GM21576 (cell line): ENCODE data around the gene XYLT1.

Experiments used
- ATAC-seq: cut with Tn5 transposase; IDR thresholded peaks from one replicate; pipeline ENCODE4 v1.9.1; 2021; ENCODE audit warnings: mild to moderate bottlenecking, moderate library complexity; ENCODE audit not compliant: unreplicated experiment

Gene XYLT1

GRCh38 chr16:17212606-17213005 is 258.2 kb downstream of the XYLT1 start:
- no peak for ATAC-seq

GRCh38 chr16:17211797-17212196 is 259.0 kb downstream of the XYLT1 start:
- no peak for ATAC-seq

DNA sequence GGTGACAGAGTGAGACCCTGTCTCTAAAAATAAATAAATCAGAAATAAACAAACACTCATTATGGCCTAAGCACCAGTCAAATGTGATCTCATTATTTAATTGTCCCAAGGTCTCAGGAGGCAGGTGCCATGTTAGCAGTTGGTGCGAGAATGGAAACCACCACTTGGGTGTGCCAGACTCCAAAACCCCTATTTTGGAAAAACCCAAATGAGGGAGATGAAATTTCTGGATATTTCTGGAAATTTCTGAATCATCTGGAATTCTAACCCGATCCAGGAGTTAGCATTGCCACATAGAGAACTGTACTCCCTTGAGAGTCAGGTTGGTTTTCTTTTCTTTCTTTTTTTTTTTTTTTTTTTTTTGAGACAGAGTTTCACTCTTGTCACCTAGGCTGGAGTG is 264.0 kb downstream of the XYLT1 start:
- ATAC-seq: no peak

GRCh38 chr16:17205279-17206211 is 265.2 kb downstream of the XYLT1 start:
- no peak for ATAC-seq

DNA sequence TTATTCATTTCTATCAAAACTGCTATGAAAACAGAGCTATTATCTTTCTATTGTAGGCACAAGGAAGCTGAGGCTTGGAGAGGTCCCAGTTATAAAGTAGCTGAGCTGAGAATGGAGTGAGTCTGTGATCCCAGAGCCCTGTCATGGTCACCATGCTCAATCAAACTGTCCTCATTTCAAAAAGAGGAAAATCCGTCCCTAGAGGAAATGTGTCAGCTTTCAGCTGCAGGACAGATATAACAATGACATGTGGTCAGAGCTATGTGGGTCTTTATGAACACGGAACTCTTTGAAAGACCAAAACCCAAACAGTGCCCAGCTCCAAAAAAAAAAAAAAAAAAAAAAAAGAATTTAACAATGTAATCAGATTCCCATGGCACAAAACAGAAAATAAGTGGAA is 266.1 kb downstream of the XYLT1 start:
- ATAC-seq: no peak

DNA sequence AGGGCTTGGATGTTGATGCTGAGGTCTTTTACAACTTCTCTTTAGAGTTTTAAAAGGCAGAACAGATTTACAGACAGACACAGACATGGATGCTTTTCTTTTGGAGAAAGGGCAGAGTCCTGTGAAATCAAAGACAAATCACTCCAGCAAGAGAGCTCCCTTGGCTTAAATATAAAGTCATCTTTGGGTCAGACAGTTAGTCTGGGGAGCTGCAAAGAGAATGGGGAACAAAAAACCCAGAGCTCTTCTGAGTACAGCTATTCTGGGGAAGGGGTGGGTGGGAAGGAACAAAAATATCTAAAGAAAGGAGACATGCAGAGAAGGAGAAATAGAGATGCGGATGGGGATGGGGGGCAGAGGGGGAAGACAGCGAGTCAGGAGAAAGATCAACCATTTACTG is 266.6 kb downstream of the XYLT1 start:
- ATAC-seq: no peak

- no peak for ATAC-seq
These were observed 267.3 kb downstream of the XYLT1 start for GRCh38 chr16:17203424-17203823.

DNA sequence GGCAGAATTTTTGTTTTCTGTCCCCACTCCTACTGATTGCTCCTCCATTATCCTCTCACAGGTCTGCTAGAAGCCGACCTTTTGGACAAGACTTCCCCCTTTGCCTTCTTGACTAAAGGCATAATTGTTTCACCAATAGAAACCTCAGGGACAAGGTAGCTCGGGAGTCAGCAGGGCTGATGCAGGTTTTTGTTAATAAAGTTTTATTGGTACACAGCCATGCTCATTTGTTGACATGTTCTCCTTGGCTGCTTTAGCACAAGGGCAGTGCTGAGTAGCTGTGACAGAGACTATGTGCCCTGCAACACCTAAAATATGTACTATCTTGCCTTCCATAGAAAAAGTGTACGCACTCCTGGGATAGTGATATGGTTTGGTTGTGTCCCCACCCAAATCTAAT is 271.6 kb downstream of the XYLT1 start:
- no peak for ATAC-seq

DNA sequence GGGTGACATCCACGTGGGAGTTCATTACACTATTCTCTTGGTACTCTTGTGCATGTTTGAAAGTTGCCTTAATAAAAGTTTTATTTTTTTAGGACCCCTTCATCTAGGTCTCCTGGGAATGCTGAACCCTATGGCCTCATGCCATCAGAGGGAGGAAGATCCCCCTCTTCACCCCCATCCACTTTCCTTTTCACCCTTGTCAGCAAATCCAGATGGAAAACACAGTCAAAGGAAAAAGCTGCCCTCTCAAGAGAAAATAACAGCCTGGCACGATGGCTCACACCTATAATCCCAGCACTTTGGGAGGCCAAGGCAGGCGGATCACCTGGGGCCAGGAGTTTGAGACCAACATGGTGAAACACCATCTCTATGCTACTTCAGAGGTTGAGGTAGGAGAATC is 274.2 kb downstream of the XYLT1 start:
- no peak for ATAC-seq

DNA sequence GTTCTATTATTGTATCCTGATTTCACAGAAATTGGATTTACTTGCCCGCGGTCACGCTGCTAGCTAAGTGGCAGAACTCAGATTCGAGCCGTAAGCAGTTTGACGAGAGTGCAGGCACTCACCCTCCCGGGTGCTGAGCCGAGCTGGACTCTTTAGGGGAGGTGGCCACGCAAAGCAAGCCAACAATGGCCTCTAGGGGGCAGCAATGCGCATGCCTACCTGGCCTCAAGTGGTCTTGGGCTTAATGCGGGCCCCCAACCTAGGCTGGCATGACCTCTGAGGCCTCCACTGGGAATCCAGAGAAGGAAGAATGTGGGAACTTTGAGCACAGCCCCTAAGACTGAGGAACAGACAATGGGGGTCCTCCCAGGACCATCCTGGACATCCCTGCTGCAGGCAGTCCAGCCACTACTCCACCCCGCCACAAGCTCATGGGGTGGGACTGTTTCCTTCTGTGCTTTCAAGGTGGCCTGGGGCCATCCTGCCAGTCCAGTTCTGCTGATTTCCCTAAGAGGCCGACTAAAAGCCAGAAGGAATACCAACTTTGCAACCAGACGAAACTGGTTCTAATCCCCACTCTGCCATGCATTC is 276.5 kb downstream of the XYLT1 start:
- ATAC-seq: no peak

DNA sequence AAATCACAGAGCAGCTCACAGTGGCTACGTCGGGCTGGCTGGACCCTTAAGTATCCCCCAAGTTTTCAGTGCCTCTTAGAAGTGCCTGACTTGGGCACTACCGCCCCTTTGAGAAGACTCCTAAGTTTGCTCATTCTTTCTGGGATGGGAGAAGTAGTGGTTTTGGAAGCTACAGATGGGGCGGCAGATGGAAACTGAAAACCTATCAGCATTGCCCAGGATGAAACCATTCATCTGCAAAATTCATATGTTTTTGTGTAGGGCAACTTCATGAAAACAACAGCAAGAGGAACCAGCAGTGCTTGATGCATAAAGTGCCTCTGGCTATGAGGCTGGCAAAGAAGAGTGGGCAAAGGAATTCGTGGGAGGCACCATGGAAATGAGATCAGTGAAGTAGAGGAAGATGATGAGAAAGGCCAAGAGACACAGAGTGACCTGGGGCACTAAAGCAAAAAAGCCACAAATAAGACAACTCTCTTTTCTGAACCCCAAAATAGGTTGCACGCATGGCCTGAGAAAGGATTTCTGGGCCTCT is 277.1 kb downstream of the XYLT1 start:
- ATAC-seq: no peak

DNA sequence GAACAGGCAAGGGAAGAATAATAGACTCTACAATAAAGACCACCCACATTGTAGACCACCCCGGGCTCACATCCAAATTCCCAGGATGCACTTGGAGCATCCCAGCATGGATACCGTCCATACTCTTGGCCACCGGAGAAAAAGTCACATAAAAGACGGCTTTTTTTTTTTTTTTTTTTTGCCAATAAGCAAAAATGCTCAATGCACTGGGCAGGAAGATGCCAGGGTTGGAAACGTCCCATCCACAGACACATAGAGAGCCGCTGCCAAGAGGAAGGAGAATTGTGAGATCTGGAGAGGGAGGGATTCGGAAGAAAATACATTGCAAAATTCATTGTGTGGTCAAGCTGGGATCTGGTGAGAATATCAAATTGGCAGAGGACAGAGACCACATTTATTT is 286.7 kb downstream of the XYLT1 start:
- no peak for ATAC-seq

- no peak for ATAC-seq
These were observed 292.5 kb downstream of the XYLT1 start for GRCh38 chr16:17177959-17178905.

GRCh38 chr16:17177242-17177958 is 293.4 kb downstream of the XYLT1 start:
- no peak for ATAC-seq

- ATAC-seq: no peak
These were observed 294.6 kb downstream of the XYLT1 start for GRCh38 chr16:17176199-17176598.

- ATAC-seq: no peak
These were observed 297.5 kb downstream of the XYLT1 start for GRCh38 chr16:17173281-17173680.

DNA sequence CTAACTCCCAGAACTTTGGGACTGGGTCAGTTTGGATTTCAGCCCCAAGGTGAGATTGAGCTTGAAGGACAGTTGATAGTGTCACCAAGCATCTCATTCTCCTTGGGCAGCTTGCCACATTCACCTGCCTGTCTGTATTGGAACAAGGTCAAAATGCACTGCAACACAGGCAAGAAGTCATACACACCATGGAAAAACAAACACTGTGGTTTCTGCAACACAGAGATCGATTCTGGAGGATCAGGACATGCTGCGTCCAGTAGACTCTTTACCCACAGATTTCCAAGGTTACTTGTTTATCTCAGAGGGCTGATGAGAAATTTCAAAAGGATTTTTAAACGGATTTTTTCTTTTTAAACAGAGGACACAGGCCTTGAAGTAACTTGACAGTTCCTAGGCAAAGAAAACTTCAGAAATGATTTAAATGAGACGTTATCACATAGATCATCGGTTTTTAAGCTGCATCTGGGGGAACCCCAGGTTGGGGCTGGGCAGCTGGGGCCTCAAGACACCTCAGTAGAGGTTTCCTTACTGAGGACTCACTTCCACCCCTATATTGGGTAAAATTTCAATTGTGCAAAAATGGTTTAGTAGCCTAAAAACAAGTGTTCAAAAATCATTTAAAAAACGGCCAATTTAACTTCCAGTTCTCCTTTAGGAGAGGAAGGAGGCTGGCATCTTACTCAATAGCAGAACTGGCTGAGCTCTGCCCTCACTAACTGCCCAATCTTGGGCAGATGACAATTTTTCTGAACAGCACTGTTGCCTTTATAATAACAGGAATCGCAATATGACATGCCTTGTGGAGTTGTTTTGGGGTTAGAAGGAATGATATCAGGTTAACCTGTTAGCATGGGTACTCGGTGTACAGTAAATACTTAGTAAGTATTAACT is 299.3 kb downstream of the XYLT1 start:
- no peak for ATAC-seq

DNA sequence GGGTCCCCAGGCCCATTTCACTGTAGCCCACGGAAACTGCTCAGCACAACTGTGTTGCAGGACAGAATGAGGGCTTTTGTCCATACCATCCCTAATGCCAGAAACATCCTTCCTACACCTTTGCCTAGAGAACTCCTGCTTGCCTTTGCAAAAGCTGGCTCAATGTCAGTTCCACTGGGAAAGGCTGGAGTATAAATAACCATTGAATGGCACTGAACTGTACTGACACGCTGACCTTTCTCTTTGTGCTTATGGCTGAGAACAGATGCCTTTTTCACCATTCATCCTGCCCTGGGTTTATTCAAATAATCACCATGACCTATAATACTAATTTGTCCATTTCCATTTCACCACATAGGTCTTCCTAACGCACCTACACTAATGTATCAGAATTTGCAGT is 300.3 kb downstream of the XYLT1 start:
- ATAC-seq: no peak

DNA sequence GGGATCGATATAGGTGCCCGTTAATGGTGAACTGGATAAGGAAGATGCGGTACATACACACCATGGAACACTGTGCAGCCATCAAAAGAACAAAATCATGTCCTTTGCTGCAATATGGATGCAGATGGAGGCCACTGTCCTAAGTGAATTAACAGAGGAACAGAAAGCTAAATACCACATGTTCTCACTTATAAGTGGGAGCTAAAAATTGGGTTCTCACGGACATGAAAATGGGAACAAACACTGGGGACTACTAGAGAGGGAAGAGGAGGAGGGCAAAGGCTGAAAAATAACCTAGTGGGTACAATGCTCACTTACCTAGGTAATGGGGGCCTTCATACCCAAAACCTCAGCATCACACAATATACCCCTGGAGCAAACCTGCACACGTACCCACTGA is 302.6 kb downstream of the XYLT1 start:
- ATAC-seq: no peak
